ENCODE results near the gene KRT76. TPM values are rescaled to one million over a fixed set of nuclear protein-coding genes. Genes with fewer than 3 reads are reported as not detected.

Gene KRT76
- total RNA-seq, 1 experiment from 2014 or later, result not detected

GRCh38 chr12:52728374-52728773 lies 48.8 kb downstream of the KRT76 start:
- Histone ChIP-seq H3T11ph (ENCODE audit: low read length) (no peak overlapping the region), H3K79me2 (ENCODE audit: insufficient read depth, low read length) (no peaks in the 10 kb centered on the region), H2AK5ac (ENCODE audit: insufficient read length, low read length) (no peak overlapping the region), H3K27ac (ENCODE audit: insufficient read length, low read depth, low read length) (no peak overlapping the region), H3K23me2 (ENCODE audit: insufficient read length, low read depth, low read length, poor library complexity, severe bottlenecking) (no peaks in the 10 kb centered on the region), H2BK12ac (ENCODE audit: insufficient read length, low read depth, low read length) (no peak overlapping the region), H3K9me3 (ENCODE audit: control insufficient read depth, low read depth, low read length) (no peaks in the 10 kb centered on the region), H2AFZ (ENCODE audit: low read length) (no peak overlapping the region), H3K14ac (ENCODE audit: insufficient read depth, low read length) (no peak overlapping the region), H3K4me1 (ENCODE audit: insufficient read depth, low read length) (no peaks in the 10 kb centered on the region), H3K23ac (ENCODE audit: insufficient read length, low read depth, low read length) (no peak overlapping the region), H2BK15ac (ENCODE audit: low read depth, low read length) (no peak overlapping the region), H4K5ac (ENCODE audit: insufficient read length, low read depth, low read length) (no peak overlapping the region), H3K18ac (ENCODE audit: insufficient read length, low read depth, low read length) (no peak overlapping the region), H3K56ac (ENCODE audit: insufficient read length, low read depth, low read length) (no peak overlapping the region), H4K20me1 (ENCODE audit: control insufficient read depth, insufficient read depth, insufficient read length) (no peaks in the 10 kb centered on the region), H2BK5ac (ENCODE audit: insufficient read length, low read length) (no peak overlapping the region), H2BK120ac (ENCODE audit: low read depth, low read length, poor library complexity, severe bottlenecking) (no peak overlapping the region), H3K4me2 (ENCODE audit: insufficient read depth, insufficient read length, low read length) (no peak overlapping the region), H3K27me3 (ENCODE audit: insufficient read depth, low read length) (no peaks in the 10 kb centered on the region; the same call in 1 of the 2 replicates), H2BK20ac (ENCODE audit: low read depth, low read length, poor library complexity, severe bottlenecking) (no peak overlapping the region), H4K8ac (replicated peaks; ENCODE audit: insufficient read length, low read depth, low read length) (no peak overlapping the region), H3K9ac (ENCODE audit: extremely low read depth, insufficient read length, low read length) (no peak overlapping the region), H3K79me1 (ENCODE audit: insufficient read depth, low read depth, low read length, poor library complexity, severe bottlenecking) (no peaks in the 10 kb centered on the region), H3K4ac (ENCODE audit: low read depth, low read length) (no peak overlapping the region), H4K91ac (ENCODE audit: insufficient read length, low read depth, low read length) (no peak overlapping the region)
- WGBS (ENCODE audit: extremely low coverage, insufficient read length, low lambda C conversion rate), result no CpG with 5 or more reads among the region's 2 CpGs
- no peak for TF ChIP-seq CTCF (conservative IDR thresholded peaks at IDR 0.05)
- Mint-ChIP-seq H3K27me3 (ENCODE audit: low read depth) (peaks cover 48% of the 10 kb centered on the region), H3K27ac (no peak overlapping the region), H3K4me3 (no peak overlapping the region), H3K4me1 (peaks cover 0 to 3% of the 10 kb centered on the region in 2 experiments; a peak in 2 of 4 replicates), H3K9me3 (peaks cover 0 to 11% of the 10 kb centered on the region in 2 experiments; a peak in 3 of 5 replicates), H3K36me3 (ENCODE audit: insufficient read depth in 1 of 3, low read depth in 3 of 3) (no peaks in the 10 kb centered on the region)
- DNase-seq, result no peak

Measured in H9 (cell line).